HEK293 (cell line): Measurements from ENCODE around the gene NMNAT3.

Source experiments
- CTCF ChIA-PET: fragments of 350-600 bp; formaldehyde crosslinking; extraction: SDS; loops from one replicate; lab custom pipeline; 2021; ENCODE audit warnings: antibody characterized with exemption; lab: Yijun Ruan, JAX
- POLR2A ChIA-PET: fragments of 300-600 bp; formaldehyde crosslinking; extraction: SDS; loops from one replicate; lab custom pipeline; 2020; ENCODE audit warnings: antibody characterized with exemption, inconsistent platforms; lab: Yijun Ruan, JAX
- H3K27ac ChIP-seq: fragments of 200-500 bp; sonication (Bioruptor generic); 2 replicates; pipeline ENCODE4 v1.5.1; 2014; ENCODE audit warnings: low read depth, low read length, control low read depth, inconsistent platforms; ENCODE audit errors: extremely low read depth
- H3K36me3 ChIP-seq, 2 experiments: fragments of 200-500 bp in 1 of 2; sonication (Bioruptor generic) in 1 of 2; 1 replicate in 1 of 2; 2 replicates in 1 of 2; pipeline ENCODE4 v1.5.1; 2014 to 2017; ENCODE audit warnings: inconsistent platforms in 2 of 2, low read length in 2 of 2; ENCODE audit not compliant: control insufficient read depth in 2 of 2, insufficient read depth in 1 of 2
- H3K4me1 ChIP-seq: fragments of 200-500 bp; sonication (Bioruptor generic); 2 replicates; pipeline ENCODE4 v1.5.1; 2014; ENCODE audit warnings: mild to moderate bottlenecking, low read length, inconsistent platforms; ENCODE audit not compliant: control insufficient read depth, insufficient read depth
- H3K4me3 ChIP-seq: 2 replicates; pipeline ENCODE4 v1.5.1; 2011; ENCODE audit warnings: low read depth, mild to moderate bottlenecking, control low read depth, low read length, moderate library complexity
- H3K9me3 ChIP-seq: fragments of 200-500 bp; sonication (Bioruptor generic); 2 replicates; pipeline ENCODE4 v1.5.1; 2014; ENCODE audit warnings: low read depth, low read length, inconsistent platforms; ENCODE audit not compliant: control insufficient read depth, insufficient read depth
- HOXD13 ChIP-seq: sonication (generic); formaldehyde crosslinking; IDR thresholded peaks from 2 replicates; pipeline ENCODE4 v1.8.0; 2022; ENCODE audit warnings: missing genetic modification reagents, borderline replicate concordance
- INSM2 ChIP-seq: fragments of 450-650 bp; formaldehyde crosslinking; IDR thresholded peaks from 2 replicates; pipeline ENCODE4 v1.5.1; 2016; ENCODE audit warnings: missing biosample characterization, missing genetic modification characterization
- REPIN1 ChIP-seq: fragments of 450-650 bp; formaldehyde crosslinking; IDR thresholded peaks from 2 replicates; pipeline ENCODE4 v1.5.1; 2017; ENCODE audit warnings: missing biosample characterization, missing genetic modification characterization, low read depth
- REST ChIP-seq: fragments of 450-650 bp; formaldehyde crosslinking; IDR thresholded peaks from 2 replicates; pipeline ENCODE4 v1.5.1; 2016; ENCODE audit warnings: missing biosample characterization, missing genetic modification characterization
- ZNF214 ChIP-seq: fragments of 450-650 bp; formaldehyde crosslinking; IDR thresholded peaks from 2 replicates; pipeline ENCODE4 v1.5.1; 2017; ENCODE audit warnings: missing biosample characterization, mild to moderate bottlenecking, missing genetic modification characterization, borderline replicate concordance
- ZNF24 ChIP-seq: fragments of 450-650 bp; formaldehyde crosslinking; IDR thresholded peaks from 2 replicates; pipeline ENCODE4 v1.5.1; 2016; ENCODE audit warnings: missing biosample characterization, missing genetic modification characterization
- ZNF350 ChIP-seq: fragments of 450-650 bp; formaldehyde crosslinking; IDR thresholded peaks from 2 replicates; pipeline ENCODE4 v1.5.0; 2017; ENCODE audit warnings: missing biosample characterization, mild to moderate bottlenecking, missing genetic modification characterization
- ZNF362 ChIP-seq: fragments of 450-650 bp; formaldehyde crosslinking; IDR thresholded peaks from 2 replicates; pipeline ENCODE4 v1.5.1; 2016; ENCODE audit warnings: missing biosample characterization, missing genetic modification characterization
- ZNF433 ChIP-seq: fragments of 450-650 bp; formaldehyde crosslinking; IDR thresholded peaks from 2 replicates; pipeline ENCODE4 v1.5.1; 2016; ENCODE audit warnings: missing biosample characterization, missing genetic modification characterization, low read depth
- ZNF449 ChIP-seq: fragments of 450-650 bp; formaldehyde crosslinking; IDR thresholded peaks from 2 replicates; pipeline ENCODE4 v1.5.1; 2017; ENCODE audit warnings: missing biosample characterization, mild to moderate bottlenecking, missing genetic modification characterization, moderate library complexity
- ZNF571 ChIP-seq: fragments of 450-650 bp; formaldehyde crosslinking; IDR thresholded peaks from 2 replicates; pipeline ENCODE4 v1.5.0; 2017; ENCODE audit warnings: missing biosample characterization, missing genetic modification characterization
- ZNF585B ChIP-seq: fragments of 450-650 bp; formaldehyde crosslinking; IDR thresholded peaks from 2 replicates; pipeline ENCODE4 v1.5.1; 2016; ENCODE audit warnings: missing biosample characterization, missing genetic modification characterization
- ZNF600 ChIP-seq: fragments of 450-650 bp; formaldehyde crosslinking; IDR thresholded peaks from 2 replicates; pipeline ENCODE4 v1.5.1; 2016; ENCODE audit warnings: missing biosample characterization, missing genetic modification characterization
- ZNF610 ChIP-seq: fragments of 450-650 bp; formaldehyde crosslinking; IDR thresholded peaks from 2 replicates; pipeline ENCODE4 v1.5.1; 2016; ENCODE audit warnings: missing biosample characterization, missing genetic modification characterization, borderline replicate concordance
- ZNF621 ChIP-seq: fragments of 450-650 bp; formaldehyde crosslinking; IDR thresholded peaks from 2 replicates; pipeline ENCODE4 v1.5.1; 2017; ENCODE audit warnings: missing biosample characterization, missing genetic modification characterization
- ZNF624 ChIP-seq: fragments of 450-650 bp; formaldehyde crosslinking; IDR thresholded peaks from 2 replicates; pipeline ENCODE4 v1.5.1; 2017; ENCODE audit warnings: missing biosample characterization, missing genetic modification characterization
- ZNF629 ChIP-seq: fragments of 450-650 bp; formaldehyde crosslinking; IDR thresholded peaks from 2 replicates; pipeline ENCODE4 v1.5.1; 2017; ENCODE audit warnings: missing biosample characterization, missing genetic modification characterization
- ZNF707 ChIP-seq: fragments of 450-650 bp; formaldehyde crosslinking; IDR thresholded peaks from 2 replicates; pipeline ENCODE4 v1.5.1; 2016; ENCODE audit warnings: missing biosample characterization, missing genetic modification characterization
- ZSCAN30 ChIP-seq: fragments of 450-650 bp; IDR thresholded peaks from 2 replicates; pipeline ENCODE4 v1.5.1; 2018; ENCODE audit warnings: missing biosample characterization, mild to moderate bottlenecking, missing genetic modification characterization, moderate library complexity

Gene NMNAT3

GRCh38 chr3:139546772-139547171 lies 131.0 kb downstream of the NMNAT3 start:
- POLR2A ChIA-PET = no interaction called here

GRCh38 chr3:139541532-139542288 lies 136.1 kb downstream of the NMNAT3 start:
- TF ChIP-seq ZNF214 (tag by site-specific recombination) (no peak), ZNF585B (tag by site-specific recombination) (no peak), ZNF571 (tag by site-specific recombination) (no peak), REPIN1 (tag by site-specific recombination) (no peak), ZNF350 (tag by site-specific recombination) (no peak), ZNF24 (tag by site-specific recombination) (no peak), ZNF600 (tag by site-specific recombination) (no peak), REST (no peak), ZNF449 (no peak), ZNF621 (no peak), ZNF629 (no peak), INSM2 (tag by site-specific recombination) (no peak)
- CTCF ChIA-PET = interaction anchor here (1.2 to 1.7 kb wide), 2 partner anchors 9 to 20 kb away, joined by 4 read pairs; no protein-coding TSS in a partner anchor
- H3K36me3 ChIP-seq = no peaks in the 10 kb centered on the region
- no peak overlapping the region for H3K27ac ChIP-seq
- POLR2A ChIA-PET = no interaction called here
- no peak overlapping the region for H3K4me3 ChIP-seq
- peaks cover 4% of the 10 kb centered on the region; the same call in 1 of the 2 replicates for H3K4me1 ChIP-seq
- no peaks in the 10 kb centered on the region for H3K9me3 ChIP-seq

More at GRCh38 chr3:139546772-139547171, 131.0 kb downstream of the NMNAT3 start:
- TF ChIP-seq ZNF624 (tag by site-specific recombination) (no peak), ZNF362 (tag by site-specific recombination) (no peak), ZNF707 (tag by site-specific recombination) (no peak), HOXD13 (CRISPR knock-in tag) (no peak), ZNF610 (no peak), ZNF433 (tag by site-specific recombination) (no peak), ZSCAN30 (tag by site-specific recombination) (no peak)
- Histone ChIP-seq H3K27ac (no peak overlapping the region), H3K4me1 (no peaks in the 10 kb centered on the region), H3K9me3 (no peaks in the 10 kb centered on the region), H3K36me3 (no peaks in the 10 kb centered on the region), H3K4me3 (no peak overlapping the region)
- CTCF ChIA-PET = interaction anchor here (0.7 kb wide), 1 partner anchor 227 kb away, joined by 3 read pairs; no protein-coding TSS in a partner anchor
